Measurements from ENCODE around the gene GLB1L2.
A peak's percentile ranks its signal among the peaks of the same experiment; 100 is the strongest.
"Not testable (repeated sequence)": the region's sequence is repeated elsewhere in the genome, so short reads cannot be mapped to it uniquely, and the experiment has no call there.

Gene GLB1L2

GRCh38 chr11:134331354-134332188 lies at the start of gene GLB1L2:
Gene GLB1L2, plus strand, starts transcription at chr11:134331988. Its CDS starts 74 bp downstream, at chr11:134332062.
- DNase-seq (ENCODE audit: low spot score) = peak; percentile 93
- TF ChIP-seq CTCF (IDR thresholded peaks at IDR 0.05; ENCODE audit: extremely low read depth, missing control alignments) = no peak

GRCh38 chr11:134282121-134283045 lies 49.4 kb upstream of the GLB1L2 start:
- DNase-seq (ENCODE audit: low spot score) = no peak
- TF ChIP-seq CTCF (IDR thresholded peaks at IDR 0.05; ENCODE audit: extremely low read depth, missing control alignments) = no peak

GRCh38 chr11:134283461-134284230 lies 48.1 kb upstream of the GLB1L2 start:
- DNase-seq (ENCODE audit: low spot score) = no peak
- no peak for TF ChIP-seq CTCF (IDR thresholded peaks at IDR 0.05; ENCODE audit: extremely low read depth, missing control alignments)

- DNase-seq (ENCODE audit: low spot score) = not testable (repeated sequence)
Observed at GRCh38 chr11:134284349-134284748, 47.4 kb upstream of the GLB1L2 start.

- no peak for DNase-seq (ENCODE audit: low spot score)
- TF ChIP-seq CTCF (IDR thresholded peaks at IDR 0.05; ENCODE audit: extremely low read depth, missing control alignments) = no peak
Observed at GRCh38 chr11:134287561-134287960, 44.2 kb upstream of the GLB1L2 start.

- TF ChIP-seq CTCF (IDR thresholded peaks at IDR 0.05; ENCODE audit: extremely low read depth, missing control alignments) = no peak
- DNase-seq (ENCODE audit: low spot score) = no peak
Observed at GRCh38 chr11:134288486-134288885, 43.3 kb upstream of the GLB1L2 start.

- no peak for DNase-seq (ENCODE audit: low spot score)
- TF ChIP-seq CTCF (IDR thresholded peaks at IDR 0.05; ENCODE audit: extremely low read depth, missing control alignments) = no peak
Observed at GRCh38 chr11:134289167-134289566, 42.6 kb upstream of the GLB1L2 start.
